ENCODE data around the gene SH3RF2. TPM values are rescaled to one million over a fixed set of nuclear protein-coding genes. Genes with fewer than 3 reads are reported as not detected.
A peak's percentile ranks its signal among the peaks of the same experiment; 100 is the strongest.

The SH3RF2 gene
- total and polyA plus RNA-seq, 2 donors (not counting 1 experiment from before 2014, with no cell fraction given) = 0.53 to 1.2 TPM

GRCh38 chr5:145996135-145996534 lies 59.8 kb downstream of the SH3RF2 start:
- H2AFZ ChIP-seq (ENCODE audit: low read length) = no peak overlapping the region
- peak in 1 of 2 donors; percentile 49 for DNase-seq (ENCODE audit: low read depth in 2 of 2)

GRCh38 chr5:145999208-145999607 lies 62.8 kb downstream of the SH3RF2 start:
- Histone ChIP-seq H3K4me2 (ENCODE audit: extremely low read depth, insufficient read depth, low read length) (no peak overlapping the region), H4K20me1 (ENCODE audit: control insufficient read depth, extremely low read depth, insufficient read depth, low read length) (no peaks in the 10 kb centered on the region), H3K36me3 (ENCODE audit: control insufficient read depth, insufficient read depth, low read length) (no peaks in the 10 kb centered on the region), H3K4me1 (ENCODE audit: control insufficient read depth, extremely low read depth, insufficient read depth, low read length) (no peaks in the 10 kb centered on the region), H2AFZ (ENCODE audit: low read length) (no peak overlapping the region), H3K27me3 (ENCODE audit: control insufficient read depth, insufficient read depth, low read length) (no peaks in the 10 kb centered on the region), H3K9me3 (ENCODE audit: control insufficient read depth, insufficient read depth, low read depth, low read length) (no peaks in the 10 kb centered on the region), H3K27ac (ENCODE audit: insufficient read depth, low read length) (no peak overlapping the region), H3K4me3 (replicated peaks in 1 of 4; ENCODE audit: control extremely low read depth in 1 of 4, insufficient read depth in 1 of 4, low read depth in 3 of 4, low read length in 4 of 4) (no peak overlapping the region), H3K79me2 (ENCODE audit: control insufficient read depth, insufficient read depth, low read length) (no peaks in the 10 kb centered on the region), H3K9ac (ENCODE audit: insufficient read depth, low read length) (no peak overlapping the region)
- DNase-seq (ENCODE audit: low read depth in 2 of 2) = no peak
- TF ChIP-seq EZH2 (IDR thresholded peaks at IDR 0.05; ENCODE audit: low read length, missing control alignments) = no peak
- TF ChIP-seq CTCF (conservative IDR thresholded peaks at IDR 0.05 in 1 of 2, IDR thresholded peaks at IDR 0.05 in 1 of 2; ENCODE audit: low read depth in 1 of 2, low read length in 2 of 2) = no peak

More at GRCh38 chr5:145996135-145996534, 59.8 kb downstream of the SH3RF2 start:
- Histone ChIP-seq H3K4me1 (ENCODE audit: control insufficient read depth, extremely low read depth, insufficient read depth, low read length) (no peaks in the 10 kb centered on the region), H3K27ac (ENCODE audit: insufficient read depth, low read length) (no peak overlapping the region), H3K4me2 (ENCODE audit: extremely low read depth, insufficient read depth, low read length) (no peak overlapping the region), H3K36me3 (ENCODE audit: control insufficient read depth, insufficient read depth, low read length) (no peaks in the 10 kb centered on the region), H3K4me3 (replicated peaks in 1 of 4; ENCODE audit: control extremely low read depth in 1 of 4, insufficient read depth in 1 of 4, low read depth in 3 of 4, low read length in 4 of 4) (no peak overlapping the region), H3K9ac (ENCODE audit: insufficient read depth, low read length) (no peak overlapping the region), H3K27me3 (ENCODE audit: control insufficient read depth, insufficient read depth, low read length) (no peaks in the 10 kb centered on the region), H3K9me3 (ENCODE audit: control insufficient read depth, insufficient read depth, low read depth, low read length) (no peaks in the 10 kb centered on the region), H4K20me1 (ENCODE audit: control insufficient read depth, extremely low read depth, insufficient read depth, low read length) (no peaks in the 10 kb centered on the region), H3K79me2 (ENCODE audit: control insufficient read depth, insufficient read depth, low read length) (no peaks in the 10 kb centered on the region)
- TF ChIP-seq CTCF (conservative IDR thresholded peaks at IDR 0.05 in 1 of 2, IDR thresholded peaks at IDR 0.05 in 1 of 2; ENCODE audit: low read depth in 1 of 2, low read length in 2 of 2) (no peak), EZH2 (IDR thresholded peaks at IDR 0.05; ENCODE audit: low read length, missing control alignments) (no peak)

- DNase-seq (ENCODE audit: low read depth in 2 of 2) = no peak
- H3K4me1 ChIP-seq (ENCODE audit: control insufficient read depth, extremely low read depth, insufficient read depth, low read length) = no peaks in the 10 kb centered on the region
- H4K20me1 ChIP-seq (ENCODE audit: control insufficient read depth, extremely low read depth, insufficient read depth, low read length) = no peaks in the 10 kb centered on the region
- no peak overlapping the region for H3K4me3 ChIP-seq (replicated peaks in 1 of 4; ENCODE audit: control extremely low read depth in 1 of 4, insufficient read depth in 1 of 4, low read depth in 3 of 4, low read length in 4 of 4)
- no peaks in the 10 kb centered on the region for H3K79me2 ChIP-seq (ENCODE audit: control insufficient read depth, insufficient read depth, low read length)
- no peaks in the 10 kb centered on the region for H3K27me3 ChIP-seq (ENCODE audit: control insufficient read depth, insufficient read depth, low read length)
- no peak for TF ChIP-seq EZH2 (IDR thresholded peaks at IDR 0.05; ENCODE audit: low read length, missing control alignments)
- no peak for TF ChIP-seq CTCF (conservative IDR thresholded peaks at IDR 0.05 in 1 of 2, IDR thresholded peaks at IDR 0.05 in 1 of 2; ENCODE audit: low read depth in 1 of 2, low read length in 2 of 2)
- no peak overlapping the region for H2AFZ ChIP-seq (ENCODE audit: low read length)
- no peak overlapping the region for H3K27ac ChIP-seq (ENCODE audit: insufficient read depth, low read length)
- H3K9me3 ChIP-seq (ENCODE audit: control insufficient read depth, insufficient read depth, low read depth, low read length) = no peaks in the 10 kb centered on the region
- no peaks in the 10 kb centered on the region for H3K36me3 ChIP-seq (ENCODE audit: control insufficient read depth, insufficient read depth, low read length)
- no peak overlapping the region for H3K9ac ChIP-seq (ENCODE audit: insufficient read depth, low read length)
- H3K4me2 ChIP-seq (ENCODE audit: extremely low read depth, insufficient read depth, low read length) = no peak overlapping the region
These were observed 63.7 kb downstream of the SH3RF2 start for GRCh38 chr5:146000072-146000471.
